ENCODE results near the gene WDR93. TPM values are rescaled to one million over a fixed set of nuclear protein-coding genes. Genes with fewer than 3 reads are reported as not detected.

Gene WDR93
- total and polyA plus RNA-seq, 8 donors: 0.09 to 0.92 (median 0.15) TPM; not detected in 1

DNA sequence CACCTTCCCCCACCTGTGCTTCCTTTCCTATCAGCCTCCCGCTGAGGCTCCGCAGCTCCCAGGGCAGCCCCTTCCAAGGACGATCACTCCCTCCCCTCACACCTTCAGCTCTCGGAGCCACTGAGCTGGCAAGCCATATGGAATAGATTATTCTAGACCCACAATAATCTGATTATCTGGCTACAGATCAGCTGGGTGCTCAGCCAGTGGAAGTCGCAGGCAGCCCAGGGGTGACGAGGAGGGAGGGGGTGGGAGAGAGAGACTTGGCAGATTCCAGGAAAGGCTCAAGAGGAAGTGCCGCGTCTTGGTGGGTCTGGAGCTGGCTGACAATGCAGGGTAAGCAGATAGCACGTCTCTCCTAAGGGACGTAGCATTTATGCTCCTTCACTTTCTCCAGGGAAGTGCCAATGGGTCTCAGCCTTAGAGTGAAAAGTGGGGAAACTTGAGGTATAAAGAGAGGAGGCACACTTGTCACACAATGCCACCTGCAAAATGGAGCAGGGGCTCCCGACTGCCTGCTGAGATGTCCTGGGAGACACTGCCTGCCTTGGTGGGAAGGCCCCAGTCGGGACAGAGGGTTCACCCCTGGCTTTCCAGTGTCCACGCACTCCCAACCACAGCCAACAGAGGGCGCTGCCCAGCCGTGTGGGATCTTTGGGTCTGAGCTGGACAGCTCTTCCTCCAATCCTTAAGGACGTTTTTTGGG lies 69.8 kb downstream of the WDR93 start:
- Histone ChIP-seq H3K4me1 (peaks cover 9 to 24% (median 21%) of the 10 kb centered on the region in 3 donors), H3K27ac (peak overlapping the region; percentile 40 to 86 (median 76)), H3K9me3 (no peaks in the 10 kb centered on the region), H3K27me3 (no peaks in the 10 kb centered on the region), H3K36me3 (no peaks in the 10 kb centered on the region), H3K4me3 (no peak overlapping the region)
- intact Hi-C loops (cut with DNase I): no loop called here
- 37 to 38% methylated on average over 16 of the region's 16 CpGs for WGBS, 2 donors
- FAIRE-seq: no peak
- peak; percentile 79 to 92 (median 88) for ATAC-seq
- DNase-seq: peak; percentile 73 to 98 (median 89)
- TF ChIP-seq CTCF (IDR thresholded peaks at IDR 0.05): peak; percentile 92 to 94 (median 92)

DNA sequence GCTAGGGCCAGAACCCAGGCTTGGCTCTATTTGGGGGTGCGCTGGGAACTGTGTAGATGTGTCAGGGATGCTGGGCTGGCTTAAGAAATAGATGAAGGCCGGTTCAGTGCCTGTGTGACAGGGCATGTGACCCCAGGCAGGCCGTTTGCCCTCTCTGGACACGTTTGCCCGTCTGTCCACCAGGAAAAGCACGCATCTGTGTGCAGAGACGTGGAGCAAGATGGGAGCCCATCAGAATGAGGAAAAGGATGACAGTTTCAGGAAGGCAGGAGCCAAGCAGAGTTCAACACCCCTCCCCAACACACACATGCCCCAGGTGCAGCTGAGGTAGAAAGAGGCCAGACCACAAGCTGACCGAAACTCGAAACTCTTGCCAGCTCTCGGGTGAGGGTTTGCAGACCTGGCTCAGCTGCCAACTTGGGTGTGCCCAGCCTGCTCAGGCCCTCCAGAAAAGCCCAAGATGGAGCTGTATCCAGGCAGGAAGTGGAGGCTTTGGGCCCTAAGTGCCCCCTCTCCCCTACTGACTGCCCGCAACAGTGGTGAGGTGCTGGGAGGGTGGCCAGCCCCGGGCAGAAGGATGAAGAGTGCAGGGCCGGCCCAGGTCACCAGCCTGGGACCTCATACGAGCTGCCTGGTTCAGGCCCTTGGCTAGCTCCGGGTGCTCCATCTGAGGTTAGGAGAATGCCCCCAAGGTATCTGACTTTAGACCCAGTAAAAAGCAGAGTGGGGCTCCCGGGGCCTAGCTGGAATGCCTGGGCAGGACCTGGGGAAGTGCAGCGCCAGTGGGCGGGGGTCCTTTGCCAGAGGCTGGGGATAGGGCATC lies 70.6 kb downstream of the WDR93 start:
- peak in 1 of 4 donors; percentile 3 for TF ChIP-seq CTCF (IDR thresholded peaks at IDR 0.05)
- Histone ChIP-seq H3K36me3 (no peaks in the 10 kb centered on the region), H3K27ac (peak overlapping the region; percentile 40 to 86 (median 76)), H3K9me3 (no peaks in the 10 kb centered on the region), H3K27me3 (no peaks in the 10 kb centered on the region), H3K4me3 (no peak overlapping the region), H3K4me1 (peaks cover 9 to 26% (median 24%) of the 10 kb centered on the region in 3 donors)
- DNase-seq (peak; percentile 63 to 83 (median 74)), FAIRE-seq (no peak), ATAC-seq (peak; percentile 58 to 81 (median 78))
- intact Hi-C loops (cut with DNase I): no loop called here
- WGBS, 2 donors: 45 to 52% methylated on average over 18 of the region's 18 CpGs

DNA sequence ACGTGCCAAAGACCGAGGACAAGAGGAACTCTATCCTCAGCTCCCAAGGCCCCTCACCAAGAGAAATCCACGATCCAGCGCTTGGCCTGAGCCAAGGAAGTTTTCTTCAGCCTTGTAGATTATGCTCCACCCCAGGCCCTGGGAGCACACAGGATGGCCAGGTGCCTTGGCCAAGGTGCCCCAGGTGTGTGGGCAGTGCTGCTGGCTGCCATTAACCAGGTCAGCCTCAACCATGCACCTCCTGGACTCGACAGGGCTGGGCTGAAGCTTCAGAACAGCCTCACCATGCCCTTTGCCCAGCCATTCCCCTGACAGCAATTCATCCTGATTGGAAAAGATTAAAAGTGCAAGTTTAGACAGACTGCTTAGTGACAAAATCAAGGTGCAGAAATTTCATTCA lies 71.3 kb downstream of the WDR93 start:
- intact Hi-C loops (cut with DNase I): no loop called here
- ATAC-seq (peak in 3 of 4 donors; percentile 2 to 29 (median 7)), FAIRE-seq (no peak), DNase-seq (peak in 2 of 6 donors; percentile 48 to 57)
- Histone ChIP-seq H3K4me1 (peaks cover 16 to 31% (median 28%) of the 10 kb centered on the region in 3 donors), H3K27ac (peak overlapping the region; percentile 40 to 86 (median 76)), H3K36me3 (no peaks in the 10 kb centered on the region), H3K9me3 (no peaks in the 10 kb centered on the region), H3K4me3 (no peak overlapping the region), H3K27me3 (no peaks in the 10 kb centered on the region)
- 57 to 66% methylated on average over 5 of the region's 5 CpGs for WGBS, 2 donors
- no peak for TF ChIP-seq CTCF (IDR thresholded peaks at IDR 0.05)

- no peak for TF ChIP-seq CTCF (IDR thresholded peaks at IDR 0.05)
- DNase-seq: no peak
- Histone ChIP-seq H3K4me1 (peaks cover 34 to 59% (median 52%) of the 10 kb centered on the region in 3 donors), H3K36me3 (no peaks in the 10 kb centered on the region), H3K9me3 (no peaks in the 10 kb centered on the region), H3K27ac (peak overlapping the region; percentile 8 to 99 (median 88)), H3K4me3 (no peak overlapping the region), H3K27me3 (no peaks in the 10 kb centered on the region)
- no peak for FAIRE-seq
- 92 to 100% methylated on average over 1 of the region's 1 CpG for WGBS, 2 donors
- ATAC-seq: no peak
- intact Hi-C loops (cut with DNase I): loop anchor here in 1 of 3 donors (5.0 kb wide), 1 partner anchor 42 kb away; no protein-coding TSS in a partner anchor
Observed at GRCh38 chr15:89765694-89766093, 75.1 kb downstream of the WDR93 start.
